ENCODE results near the gene PCSK4. TPM values are rescaled to one million over a fixed set of nuclear protein-coding genes. Genes with fewer than 3 reads are reported as not detected.

PCSK4 gene
- total and polyA plus RNA-seq, 2 donors (not counting 3 experiments of a cell fraction or from before 2014, with no cell fraction given): 1.2 to 1.7 TPM

DNA sequence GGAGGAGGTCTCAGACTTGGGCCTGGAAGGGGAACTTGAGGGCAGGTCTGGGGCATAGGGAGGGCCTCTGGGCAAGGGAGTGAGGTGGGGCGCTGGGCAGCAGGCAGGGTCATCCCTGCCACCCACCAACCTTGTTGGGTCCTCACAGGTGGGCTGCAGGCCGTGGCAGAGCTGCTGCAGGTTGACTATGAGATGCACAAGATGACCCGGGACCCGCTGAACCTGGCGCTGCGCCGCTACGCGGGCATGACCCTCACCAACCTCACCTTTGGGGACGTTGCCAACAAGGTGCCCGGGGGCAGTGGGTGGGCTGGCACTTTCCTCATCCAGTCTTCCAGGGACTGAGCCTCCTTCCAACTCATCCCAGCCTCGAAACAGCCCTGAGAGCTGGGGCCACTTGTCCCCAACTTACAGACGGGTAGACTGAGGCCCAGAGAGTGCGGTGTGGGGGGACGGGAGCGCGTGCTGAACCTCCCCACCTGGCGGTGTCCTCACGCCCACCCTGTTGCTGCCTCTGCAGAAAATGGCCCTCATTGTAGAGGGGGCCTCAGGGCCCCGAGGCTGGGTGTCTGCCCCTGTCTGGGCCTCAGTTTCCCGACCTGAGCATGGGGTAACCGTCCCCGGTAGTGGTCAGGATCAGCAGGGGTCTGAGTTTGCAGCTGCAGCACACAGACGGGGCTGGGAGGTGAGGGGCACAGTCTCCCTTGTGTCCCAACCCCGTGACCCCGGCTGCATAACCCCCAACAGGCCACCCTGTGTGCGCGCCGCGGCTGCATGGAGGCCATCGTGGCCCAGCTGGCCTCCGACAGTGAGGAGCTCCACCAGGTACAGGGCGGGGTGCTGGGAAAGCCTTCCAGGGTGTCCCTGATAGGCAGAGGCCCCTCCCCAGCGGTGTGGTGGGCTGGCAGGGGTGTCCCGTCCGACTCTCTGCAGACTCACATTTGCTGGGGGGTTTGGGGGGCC lies 29.8 kb downstream of the PCSK4 start:
- H2AFZ ChIP-seq (ENCODE audit: low read depth, low read length): no peak overlapping the region
- dilution Hi-C loops (cut with MboI; ENCODE audit: extremely low pct_ligation_motif_present, low sequenced_read_pairs) (no loop called here), intact Hi-C loops (cut with micrococcal nuclease) (no loop called here)
- BruUV-seq (replicated peaks): no TSS peak
- FAIRE-seq: no peak
- no peak overlapping the region for H3K4me2 ChIP-seq (ENCODE audit: insufficient read depth, low read length)
- DNase-seq (ENCODE audit: low read depth, low spot score): no peak
- no peaks in the 10 kb centered on the region for H3K9me3 ChIP-seq (replicated peaks; ENCODE audit: control insufficient read depth, insufficient read depth, low read length)
- POLR2A ChIA-PET: interaction anchor here (0.6 kb wide), 1 partner anchor 52 kb away, joined by 10 read pairs; no protein-coding TSS in a partner anchor
- H3K27ac ChIP-seq (ENCODE audit: insufficient read depth, low read depth, low read length): no peak overlapping the region
- no peaks in the 10 kb centered on the region for H3K36me3 ChIP-seq (ENCODE audit: control insufficient read depth in 2 of 2, extremely low read depth in 1 of 2, insufficient read depth in 2 of 2, low read length in 2 of 2)
- H3K4me1 ChIP-seq (ENCODE audit: control insufficient read depth, extremely low read depth, insufficient read depth, low read length): no peaks in the 10 kb centered on the region
- CTCF ChIA-PET: no interaction called here
- no peaks in the 10 kb centered on the region for H3K79me2 ChIP-seq (ENCODE audit: control insufficient read depth, insufficient read depth, low read length)
- H3K4me3 ChIP-seq (replicated peaks in 1 of 3; ENCODE audit: insufficient read depth in 1 of 3, low read depth in 1 of 3, low read length in 3 of 3): no peak overlapping the region
- no peaks in the 10 kb centered on the region for H4K20me1 ChIP-seq (replicated peaks; ENCODE audit: control insufficient read depth, extremely low read depth, insufficient read depth, low read length)
- peaks cover 16 to 26% of the 10 kb centered on the region in 2 experiments for H3K27me3 ChIP-seq (ENCODE audit: control insufficient read depth in 2 of 2, insufficient read depth in 2 of 2, low read length in 2 of 2)
- no peaks in the 10 kb centered on the region for H3K9me1 ChIP-seq (replicated peaks; ENCODE audit: control insufficient read depth, extremely low read depth, insufficient read depth, low read length)
- no peak for TF ChIP-seq FOS (IDR thresholded peaks at IDR 0.05; ENCODE audit: borderline replicate concordance, insufficient read depth, low read length)
- no peak for TF ChIP-seq POLR2A (IDR thresholded peaks at IDR 0.05; ENCODE audit: low read depth, low read length)
- TF ChIP-seq MYC (IDR thresholded peaks at IDR 0.05; ENCODE audit: low read depth, low read length): no peak
- TF ChIP-seq GATA2 (IDR thresholded peaks at IDR 0.05; ENCODE audit: insufficient read depth, insufficient read length, low read depth, low read length): no peak
- TF ChIP-seq, protein P1, sequence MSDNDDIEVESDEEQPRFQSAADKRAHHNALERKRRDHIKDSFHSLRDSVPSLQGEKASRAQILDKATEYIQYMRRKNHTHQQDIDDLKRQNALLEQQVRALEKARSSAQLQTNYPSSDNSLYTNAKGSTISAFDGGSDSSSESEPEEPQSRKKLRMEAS (IDR thresholded peaks at IDR 0.05; ENCODE audit: insufficient read depth, insufficient read length): no peak
- no peak for TF ChIP-seq POLR2AphosphoS5 (IDR thresholded peaks at IDR 0.05; ENCODE audit: insufficient read depth, low read depth, low read length)
- TF ChIP-seq, protein P2, sequence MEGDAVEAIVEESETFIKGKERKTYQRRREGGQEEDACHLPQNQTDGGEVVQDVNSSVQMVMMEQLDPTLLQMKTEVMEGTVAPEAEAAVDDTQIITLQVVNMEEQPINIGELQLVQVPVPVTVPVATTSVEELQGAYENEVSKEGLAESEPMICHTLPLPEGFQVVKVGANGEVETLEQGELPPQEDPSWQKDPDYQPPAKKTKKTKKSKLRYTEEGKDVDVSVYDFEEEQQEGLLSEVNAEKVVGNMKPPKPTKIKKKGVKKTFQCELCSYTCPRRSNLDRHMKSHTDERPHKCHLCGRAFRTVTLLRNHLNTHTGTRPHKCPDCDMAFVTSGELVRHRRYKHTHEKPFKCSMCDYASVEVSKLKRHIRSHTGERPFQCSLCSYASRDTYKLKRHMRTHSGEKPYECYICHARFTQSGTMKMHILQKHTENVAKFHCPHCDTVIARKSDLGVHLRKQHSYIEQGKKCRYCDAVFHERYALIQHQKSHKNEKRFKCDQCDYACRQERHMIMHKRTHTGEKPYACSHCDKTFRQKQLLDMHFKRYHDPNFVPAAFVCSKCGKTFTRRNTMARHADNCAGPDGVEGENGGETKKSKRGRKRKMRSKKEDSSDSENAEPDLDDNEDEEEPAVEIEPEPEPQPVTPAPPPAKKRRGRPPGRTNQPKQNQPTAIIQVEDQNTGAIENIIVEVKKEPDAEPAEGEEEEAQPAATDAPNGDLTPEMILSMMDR (IDR thresholded peaks at IDR 0.05; ENCODE audit: extremely low read depth in 1 of 2, insufficient read depth in 1 of 2, low read depth in 1 of 2, low read length in 2 of 2): no peak
- no peak for TF ChIP-seq JUN (IDR thresholded peaks at IDR 0.05; ENCODE audit: borderline replicate concordance, insufficient read depth, insufficient read length, low read depth)
- no peak for TF ChIP-seq EZH2 (IDR thresholded peaks at IDR 0.05; ENCODE audit: borderline replicate concordance, low read depth, low read length, severe bottlenecking)
- H3K9ac ChIP-seq (replicated peaks; ENCODE audit: extremely low read depth, insufficient read depth, low read length): no peak overlapping the region

Measured in endothelial cell of umbilical vein (primary cell).